Suprapubic skin (tissue), 4 donors: ENCODE data around the gene IQGAP3. TPM values are rescaled to one million over a fixed set of nuclear protein-coding genes. Genes with fewer than 3 reads are reported as not detected.

ENCODE experiments used
- DNase-seq, 2 donors: peaks; one replicate each; pipeline ENCODE4 v3.0.0-alpha.2; 2019; ENCODE audit warnings: low spot score in 2 of 2
- H3K27ac ChIP-seq: fragments of 200-600 bp; sonication (generic); one replicate; pipeline ENCODE4 v1.5.1; 2019
- H3K27me3 ChIP-seq: fragments of 200-600 bp; sonication (generic); one replicate; pipeline ENCODE4 v1.5.1; 2019
- H3K36me3 ChIP-seq: fragments of 200-600 bp; sonication (generic); one replicate; pipeline ENCODE4 v1.5.1; 2019
- H3K4me1 ChIP-seq: fragments of 200-600 bp; sonication (generic); one replicate; pipeline ENCODE4 v1.5.1; 2019
- H3K4me3 ChIP-seq: fragments of 200-600 bp; sonication (generic); one replicate; pipeline ENCODE4 v1.5.1; 2019; ENCODE audit warnings: mild to moderate bottlenecking
- H3K9me3 ChIP-seq: fragments of 200-600 bp; sonication (generic); one replicate; pipeline ENCODE4 v1.5.1; 2019
- EP300 ChIP-seq: sonication (generic); formaldehyde crosslinking; IDR thresholded peaks from one replicate; pipeline ENCODE4 v1.6.1; 2017; ENCODE audit warnings: antibody characterized with exemption
- POLR2A ChIP-seq, 2 donors: fragments of 450-650 bp; IDR thresholded peaks; one replicate each; pipeline ENCODE4 v1.6.1; 2017; ENCODE audit warnings: antibody characterized with exemption in 2 of 2, mild to moderate bottlenecking in 2 of 2, moderate library complexity in 2 of 2
- POLR2AphosphoS5 ChIP-seq, 3 donors: sonication (generic); formaldehyde crosslinking; IDR thresholded peaks; one replicate each; pipeline ENCODE4 v1.6.1; 2017; ENCODE audit warnings: antibody characterized with exemption in 3 of 3
- WGBS: methylation state at CpG from one replicate; pipeline ENCODE4 v1.1.5; 2018; 5-methylcytosine and 5-hydroxymethylcytosine counted together
- total RNA-seq, 4 donors: library from RNA; depleted of rRNA; stranded (reverse); fragments of >200 nt; gene quantifications; one replicate each; pipeline ENCODE4 v1.1.0, GENCODE V29; 2016
- TF ChIP-seq, protein P1 (sequence below), 2 donors: fragments of 200-600 bp in 1 of 2; fragments of 450-650 bp in 1 of 2; sonication (generic) in 1 of 2; IDR thresholded peaks; one replicate each; pipeline ENCODE4 v1.5.1; 2016 to 2019; ENCODE audit warnings: antibody characterized with exemption in 2 of 2, mild to moderate bottlenecking in 1 of 2, moderate library complexity in 1 of 2

The IQGAP3 gene
- total RNA-seq, 4 donors from 2014 or later: 2.2 to 5.7 (median 4.5) TPM

DNA sequence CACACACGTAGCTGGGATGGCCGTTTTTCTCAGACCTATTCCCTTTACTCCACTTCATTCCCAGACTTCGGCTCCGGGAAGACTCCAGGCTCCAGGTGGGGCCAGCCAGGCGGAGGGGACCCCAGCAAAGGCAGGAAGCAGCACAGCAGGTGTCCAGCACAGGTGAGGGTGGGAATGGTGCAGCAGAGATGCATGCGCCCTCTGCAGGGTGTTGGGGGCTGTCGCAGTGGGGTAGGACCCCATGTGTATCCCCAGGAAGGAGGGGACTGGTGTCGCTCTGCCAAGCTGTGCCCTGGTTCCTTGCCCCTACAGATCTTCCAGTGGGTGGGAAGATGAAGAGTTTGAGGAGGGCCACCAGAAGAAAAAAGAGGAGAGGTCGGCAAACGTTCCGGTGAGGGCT lies 12.4 kb upstream of the IQGAP3 start:
- no peaks in the 10 kb centered on the region for H3K36me3 ChIP-seq
- H3K27me3 ChIP-seq: no peaks in the 10 kb centered on the region
- DNase-seq: no peak
- TF ChIP-seq, protein P1, sequence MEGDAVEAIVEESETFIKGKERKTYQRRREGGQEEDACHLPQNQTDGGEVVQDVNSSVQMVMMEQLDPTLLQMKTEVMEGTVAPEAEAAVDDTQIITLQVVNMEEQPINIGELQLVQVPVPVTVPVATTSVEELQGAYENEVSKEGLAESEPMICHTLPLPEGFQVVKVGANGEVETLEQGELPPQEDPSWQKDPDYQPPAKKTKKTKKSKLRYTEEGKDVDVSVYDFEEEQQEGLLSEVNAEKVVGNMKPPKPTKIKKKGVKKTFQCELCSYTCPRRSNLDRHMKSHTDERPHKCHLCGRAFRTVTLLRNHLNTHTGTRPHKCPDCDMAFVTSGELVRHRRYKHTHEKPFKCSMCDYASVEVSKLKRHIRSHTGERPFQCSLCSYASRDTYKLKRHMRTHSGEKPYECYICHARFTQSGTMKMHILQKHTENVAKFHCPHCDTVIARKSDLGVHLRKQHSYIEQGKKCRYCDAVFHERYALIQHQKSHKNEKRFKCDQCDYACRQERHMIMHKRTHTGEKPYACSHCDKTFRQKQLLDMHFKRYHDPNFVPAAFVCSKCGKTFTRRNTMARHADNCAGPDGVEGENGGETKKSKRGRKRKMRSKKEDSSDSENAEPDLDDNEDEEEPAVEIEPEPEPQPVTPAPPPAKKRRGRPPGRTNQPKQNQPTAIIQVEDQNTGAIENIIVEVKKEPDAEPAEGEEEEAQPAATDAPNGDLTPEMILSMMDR (IDR thresholded peaks at IDR 0.05): no peak
- no peak for TF ChIP-seq POLR2AphosphoS5 (IDR thresholded peaks at IDR 0.05)
- TF ChIP-seq EP300: no peak
- TF ChIP-seq POLR2A (IDR thresholded peaks at IDR 0.05): no peak
- 52% methylated on average over 11 of the region's 11 CpGs for WGBS
- H3K27ac ChIP-seq: no peak overlapping the region
- H3K9me3 ChIP-seq: no peaks in the 10 kb centered on the region
- no peak overlapping the region for H3K4me3 ChIP-seq
- no peaks in the 10 kb centered on the region for H3K4me1 ChIP-seq

DNA sequence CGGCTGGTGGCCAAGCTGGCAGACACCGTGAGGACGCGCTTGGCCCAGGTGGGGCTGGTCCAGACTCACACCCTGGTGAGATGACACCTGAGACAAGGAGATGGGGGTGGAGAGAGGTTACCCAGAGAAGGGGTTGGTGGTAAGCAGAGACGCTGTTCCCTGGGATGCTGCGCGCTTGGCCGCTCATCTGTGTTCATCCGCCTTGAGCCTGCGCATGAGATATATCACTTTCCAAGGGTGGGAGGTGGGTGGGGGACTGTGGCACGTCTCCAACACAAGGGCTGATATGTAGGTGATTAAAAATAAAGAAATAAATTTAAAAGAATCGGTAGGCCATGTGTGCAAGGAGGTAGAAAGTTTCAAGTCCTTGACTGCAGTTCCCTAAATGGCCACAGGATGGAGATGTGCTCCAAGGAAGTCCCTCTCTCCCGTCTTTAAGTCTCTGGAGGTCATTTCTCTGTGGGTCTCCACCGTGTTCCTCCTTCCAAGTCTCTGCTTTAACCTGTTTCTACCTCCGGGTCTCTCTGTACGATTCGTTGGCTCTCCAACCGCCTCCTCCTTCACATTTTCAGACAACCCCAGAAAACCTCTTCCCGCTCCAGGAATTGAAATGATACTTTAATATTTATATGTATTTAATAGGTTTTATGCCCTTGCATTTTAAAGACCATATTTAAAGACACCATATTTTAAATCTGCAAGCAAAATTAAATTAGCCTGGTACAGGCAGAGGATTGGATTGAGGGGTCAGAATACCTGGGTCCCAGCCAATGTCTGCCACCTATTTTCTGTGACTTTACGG lies 11.7 kb upstream of the IQGAP3 start:
- Histone ChIP-seq H3K27ac (no peak overlapping the region), H3K4me3 (no peak overlapping the region), H3K27me3 (no peaks in the 10 kb centered on the region), H3K36me3 (no peaks in the 10 kb centered on the region), H3K9me3 (no peaks in the 10 kb centered on the region), H3K4me1 (no peaks in the 10 kb centered on the region)
- peak in 1 of 2 donors; percentile 84 for DNase-seq
- 55% methylated on average over 20 of the region's 20 CpGs for WGBS
- TF ChIP-seq EP300 (no peak), POLR2A (IDR thresholded peaks at IDR 0.05) (no peak), POLR2AphosphoS5 (IDR thresholded peaks at IDR 0.05) (no peak)
- TF ChIP-seq, protein P1 (IDR thresholded peaks at IDR 0.05): peak; percentile 91 to 93

DNA sequence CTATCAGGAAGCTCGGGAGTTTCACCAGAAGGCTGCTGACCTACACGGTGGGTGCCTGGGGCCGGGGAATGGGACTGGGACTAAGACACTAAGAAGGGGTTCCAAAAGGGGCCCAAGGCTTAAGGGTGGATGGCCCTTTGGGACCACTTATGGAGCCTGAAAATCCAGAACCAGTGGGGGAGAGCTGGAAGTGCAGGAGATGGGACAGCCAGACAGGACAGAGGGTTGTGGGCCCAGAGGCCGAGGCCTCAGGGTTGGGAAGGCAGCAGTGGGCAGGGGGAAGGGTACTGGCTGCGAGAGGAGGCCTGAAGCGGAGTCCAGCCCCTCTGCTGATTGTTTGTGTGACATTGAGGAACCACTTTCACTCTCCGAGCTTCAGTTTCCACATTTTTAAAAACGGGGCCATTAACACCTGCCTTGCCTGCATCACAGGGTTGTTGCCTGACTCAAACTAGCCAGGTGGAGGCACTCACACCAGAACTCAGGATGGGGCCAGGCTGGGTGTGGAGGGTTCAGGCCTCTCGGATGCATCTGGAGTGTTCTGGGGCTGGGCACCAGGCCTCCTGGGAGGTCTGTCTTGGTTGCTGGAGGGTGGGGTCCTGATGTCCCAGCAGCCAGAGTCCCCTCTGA lies 10.1 kb upstream of the IQGAP3 start:
- H3K36me3 ChIP-seq: no peaks in the 10 kb centered on the region
- no peak overlapping the region for H3K27ac ChIP-seq
- DNase-seq: no peak
- H3K9me3 ChIP-seq: no peaks in the 10 kb centered on the region
- H3K4me1 ChIP-seq: no peaks in the 10 kb centered on the region
- no peaks in the 10 kb centered on the region for H3K27me3 ChIP-seq
- TF ChIP-seq, protein P1 (IDR thresholded peaks at IDR 0.05): no peak
- TF ChIP-seq POLR2AphosphoS5 (IDR thresholded peaks at IDR 0.05) (no peak), EP300 (no peak), POLR2A (IDR thresholded peaks at IDR 0.05) (no peak)
- no peak overlapping the region for H3K4me3 ChIP-seq
- 87% methylated on average over 5 of the region's 9 CpGs for WGBS

DNA sequence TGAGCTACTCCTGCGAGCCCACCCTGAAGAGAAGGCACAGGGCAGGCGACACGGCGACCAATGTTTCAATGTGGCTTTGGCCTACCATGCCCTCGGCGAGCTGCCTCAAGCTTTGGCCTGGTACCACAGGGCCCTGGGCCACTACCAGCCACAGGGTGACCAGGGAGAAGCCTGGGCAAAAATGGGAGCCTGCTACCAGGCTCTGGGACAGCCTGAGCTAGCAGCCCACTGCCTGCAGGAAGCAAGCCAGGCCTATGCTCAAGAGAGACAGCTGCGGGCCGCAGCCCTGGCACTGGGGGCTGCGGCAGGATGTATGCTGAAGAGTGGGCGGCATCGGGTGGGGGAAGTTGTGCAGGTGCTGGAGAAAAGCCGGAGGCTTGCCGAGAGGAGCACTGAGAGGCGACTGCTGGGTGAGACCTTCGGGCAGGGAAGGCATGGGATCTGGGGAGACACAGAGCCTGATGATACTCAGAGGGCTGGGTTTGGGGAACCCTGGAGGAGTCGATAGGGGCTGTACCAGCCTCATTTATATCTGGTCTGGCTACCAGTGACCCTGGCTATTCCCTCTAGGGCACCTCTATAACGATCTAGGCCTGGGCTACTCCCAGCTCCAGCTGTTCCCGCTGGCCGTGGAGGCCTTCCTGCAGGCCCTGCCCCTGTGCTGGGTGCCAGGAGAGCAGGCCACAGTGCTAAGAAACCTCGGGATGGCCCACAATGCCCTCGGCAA lies 9.5 kb upstream of the IQGAP3 start:
- H3K36me3 ChIP-seq: no peaks in the 10 kb centered on the region
- no peaks in the 10 kb centered on the region for H3K27me3 ChIP-seq
- DNase-seq: no peak
- H3K9me3 ChIP-seq: no peaks in the 10 kb centered on the region
- H3K4me1 ChIP-seq: no peaks in the 10 kb centered on the region
- TF ChIP-seq, protein P1 (IDR thresholded peaks at IDR 0.05): no peak
- TF ChIP-seq EP300 (no peak), POLR2A (IDR thresholded peaks at IDR 0.05) (no peak), POLR2AphosphoS5 (IDR thresholded peaks at IDR 0.05) (no peak)
- no peak overlapping the region for H3K27ac ChIP-seq
- no peak overlapping the region for H3K4me3 ChIP-seq
- WGBS: 66% methylated on average over 15 of the region's 21 CpGs

DNA sequence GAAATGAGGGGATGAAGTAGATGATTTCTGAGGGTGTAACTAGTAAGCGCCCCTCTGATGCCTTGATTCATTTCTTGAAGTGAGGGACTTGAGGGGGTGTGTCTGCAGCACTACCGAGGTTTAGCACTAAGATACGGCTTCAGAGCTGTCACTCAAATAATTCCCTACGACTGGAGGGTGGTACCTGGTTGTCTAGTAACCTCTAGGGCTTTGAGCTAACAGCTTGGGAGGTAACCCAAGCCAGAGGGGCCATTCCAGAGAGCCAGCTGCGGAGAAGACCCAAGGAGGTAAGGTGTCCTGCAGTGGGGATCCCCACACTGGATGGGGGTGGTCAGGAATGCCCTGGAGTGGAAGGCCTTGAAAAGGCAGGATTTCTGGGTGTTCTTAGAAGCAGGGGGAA lies 7.1 kb upstream of the IQGAP3 start, which contains the start of gene TTC24:
TSS of gene TTC24 (plus strand) at position 252 of the 400 bp plus-strand sequence. CDS start 1,642 bp downstream, outside the sequence.
- Histone ChIP-seq H3K4me1 (no peaks in the 10 kb centered on the region), H3K27ac (no peak within 1 kb of the TSS), H3K36me3 (no peaks in the 10 kb centered on the region), H3K4me3 (no peak within 1 kb of the TSS), H3K27me3 (no peaks in the 10 kb centered on the region), H3K9me3 (no peaks in the 10 kb centered on the region)
- no peak for TF ChIP-seq POLR2A (IDR thresholded peaks at IDR 0.05)
- TF ChIP-seq POLR2AphosphoS5 (IDR thresholded peaks at IDR 0.05): no peak
- TF ChIP-seq, protein P1 (IDR thresholded peaks at IDR 0.05): no peak
- TF ChIP-seq EP300: no peak
- 84% methylated on average over 5 of the region's 5 CpGs for WGBS
- DNase-seq: no peak
